NCI-H82 treated with DMSO at 0.1 percent for 48 hours (cell line): Measurements from ENCODE around the gene BMPR1A.

Experiments used
- DNase-seq: peaks from one replicate; lab custom pipeline; 2025; ENCODE audit not compliant: unreplicated experiment; lab: John Stamatoyannopoulos, UW

The BMPR1A gene

DNA sequence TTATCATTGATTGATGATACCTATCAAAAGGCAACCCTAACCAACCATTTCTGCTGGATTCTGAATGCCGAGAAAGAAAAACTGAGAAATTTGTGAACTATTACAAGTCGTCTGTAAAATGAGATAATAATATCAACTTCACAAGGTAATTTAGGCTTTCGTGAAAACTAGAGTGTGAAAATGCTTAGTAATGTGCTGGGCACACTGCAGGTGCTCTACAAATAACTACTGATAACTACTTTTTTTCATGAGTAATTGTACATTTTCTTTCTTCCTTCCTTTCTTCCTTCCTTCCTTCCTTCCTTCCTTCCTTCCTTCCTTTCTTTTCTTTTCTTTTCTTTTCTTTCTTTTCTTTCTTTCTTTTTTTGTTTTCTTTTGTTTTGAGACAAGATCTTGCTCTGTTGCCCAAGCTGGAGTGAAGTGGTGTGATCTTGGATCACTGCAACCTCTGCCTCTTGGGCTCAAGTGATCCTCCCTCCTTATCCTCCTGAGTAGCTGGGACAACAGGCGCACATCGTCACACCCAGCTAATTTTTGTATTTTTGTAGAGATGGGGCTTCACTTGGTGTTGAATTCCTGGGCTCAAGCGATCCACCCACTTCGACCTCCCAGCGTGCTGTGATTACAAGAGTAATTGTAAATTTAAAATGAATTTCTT, 42.9 kb downstream of the BMPR1A start:
- DNase-seq = no peak

DNA sequence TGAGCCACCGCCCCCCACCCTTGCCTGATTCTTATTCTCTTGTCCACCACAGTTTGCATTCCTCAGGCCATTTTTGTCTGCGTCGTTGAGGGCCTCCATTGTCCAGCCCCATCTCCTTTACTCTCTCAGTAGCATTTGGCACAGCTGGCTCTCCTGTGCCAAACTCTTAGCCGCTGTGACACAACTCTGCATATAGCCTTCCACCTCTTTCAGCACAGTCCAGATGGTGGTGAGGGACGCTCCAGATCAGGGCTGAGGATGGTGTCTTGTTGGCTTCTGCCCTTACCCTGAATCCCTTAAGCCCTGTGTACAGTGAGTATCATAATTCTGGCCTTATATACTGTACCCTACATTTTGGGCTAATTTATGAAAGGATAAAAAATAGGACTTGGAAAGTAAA, 45.6 kb downstream of the BMPR1A start:
- DNase-seq = peak; percentile 11

DNA sequence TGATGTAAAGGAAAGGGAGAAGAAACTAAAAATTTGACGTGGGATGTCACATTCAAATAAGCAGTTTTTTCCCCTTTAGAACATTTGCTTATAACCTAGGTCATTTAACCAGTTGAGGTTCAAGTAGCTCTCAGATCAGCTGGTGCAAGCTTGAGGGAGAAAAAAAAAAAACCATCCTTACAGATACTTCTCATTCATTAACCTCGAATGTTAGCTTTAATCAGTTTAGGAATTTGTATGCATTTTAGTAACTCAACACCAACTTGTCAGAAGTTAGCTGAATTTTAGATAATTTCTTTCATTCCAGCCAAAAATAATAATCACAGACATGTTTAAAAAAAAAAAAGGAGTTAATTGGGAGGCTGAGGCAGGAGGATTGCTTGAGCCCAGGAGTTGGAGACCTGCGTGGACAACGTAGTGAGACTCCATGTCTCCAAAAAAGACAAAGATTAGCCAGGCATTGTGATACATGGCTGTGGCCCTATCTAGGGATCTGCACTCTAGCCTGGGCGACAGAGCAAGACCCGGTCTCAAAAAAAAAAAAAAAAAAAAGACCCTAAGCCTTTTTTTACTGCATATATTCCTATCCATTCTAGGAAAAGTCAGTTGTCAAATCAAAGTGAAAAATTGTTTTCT, 46.2 kb downstream of the BMPR1A start:
- DNase-seq = no peak

DNA sequence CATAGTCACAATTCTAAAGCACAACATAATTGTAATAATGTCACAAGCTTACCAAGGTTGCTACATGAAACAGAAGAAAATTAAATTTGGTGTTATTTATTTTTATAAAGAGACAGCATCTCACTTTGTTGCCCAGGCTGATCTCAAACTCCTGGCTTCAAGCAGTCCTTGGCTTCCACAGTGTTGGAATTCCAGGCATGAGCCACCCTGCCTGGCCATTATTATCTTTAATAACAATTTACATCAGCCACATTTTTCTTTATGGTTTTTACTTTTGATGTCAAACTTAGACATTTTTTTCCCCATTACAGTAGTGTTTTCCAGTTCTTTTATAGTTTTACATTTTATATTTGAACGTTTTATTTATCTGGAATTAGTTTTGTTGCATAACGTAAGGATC, 46.7 kb downstream of the BMPR1A start:
- no peak for DNase-seq

DNA sequence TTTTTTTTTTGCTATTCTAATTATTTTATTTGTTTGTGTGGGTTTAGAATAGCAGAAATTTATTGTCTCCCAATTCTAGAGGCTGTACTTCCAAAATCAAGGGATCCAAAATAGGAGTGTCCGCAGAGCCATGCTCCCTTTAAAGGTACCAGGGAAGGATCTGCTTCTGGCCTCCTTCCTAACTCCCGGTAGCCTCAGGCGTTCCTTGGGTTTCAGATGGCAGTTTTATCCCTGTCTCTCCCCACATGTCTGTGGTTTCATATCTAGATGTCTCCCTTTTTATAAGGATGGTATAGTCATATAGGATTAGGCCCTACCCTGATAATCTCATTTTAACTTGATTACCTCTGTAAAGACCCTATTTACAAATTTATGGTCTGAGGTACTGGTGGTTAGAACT, 48.4 kb downstream of the BMPR1A start:
- DNase-seq = peak; percentile 12

DNA sequence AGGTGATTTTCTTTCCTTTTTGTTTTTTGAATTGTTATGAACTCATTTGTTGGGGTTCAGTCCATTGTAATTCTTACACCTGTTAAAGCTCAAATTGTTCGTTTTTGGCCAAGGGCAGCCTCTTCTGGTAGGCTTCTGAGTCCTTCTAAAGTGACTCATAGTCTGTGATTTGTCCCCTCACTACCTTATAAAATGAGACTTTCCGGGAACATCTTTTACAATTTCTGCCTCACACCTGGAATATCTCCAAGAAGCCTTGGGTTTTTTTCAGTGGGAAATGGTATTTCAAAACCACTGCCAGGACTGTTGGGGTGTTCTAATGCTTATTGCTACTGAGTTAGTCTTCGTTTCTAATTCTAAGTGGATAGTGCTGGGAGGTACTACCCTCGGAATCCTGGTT, 56.7 kb downstream of the BMPR1A start:
- DNase-seq = no peak

DNA sequence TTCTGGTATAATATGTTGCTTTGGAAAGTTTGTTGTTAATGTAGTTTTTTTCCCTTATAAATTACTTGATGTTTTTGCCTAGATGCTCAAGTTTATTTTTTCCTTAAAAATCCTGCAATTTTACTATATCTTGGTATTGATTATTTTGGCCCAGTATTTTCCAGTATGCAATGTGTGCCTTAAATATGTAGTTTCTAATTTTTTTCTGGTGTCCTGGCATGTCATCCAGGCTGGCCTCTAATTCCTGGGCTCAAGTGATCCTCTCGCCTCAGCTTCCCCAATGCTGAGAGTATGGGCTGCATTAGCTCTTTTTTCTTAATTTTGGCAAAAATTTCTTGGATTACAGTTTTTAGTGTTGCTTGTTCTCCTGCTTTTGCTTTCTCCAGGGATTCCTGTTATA, 57.6 kb downstream of the BMPR1A start:
- DNase-seq = no peak

DNA sequence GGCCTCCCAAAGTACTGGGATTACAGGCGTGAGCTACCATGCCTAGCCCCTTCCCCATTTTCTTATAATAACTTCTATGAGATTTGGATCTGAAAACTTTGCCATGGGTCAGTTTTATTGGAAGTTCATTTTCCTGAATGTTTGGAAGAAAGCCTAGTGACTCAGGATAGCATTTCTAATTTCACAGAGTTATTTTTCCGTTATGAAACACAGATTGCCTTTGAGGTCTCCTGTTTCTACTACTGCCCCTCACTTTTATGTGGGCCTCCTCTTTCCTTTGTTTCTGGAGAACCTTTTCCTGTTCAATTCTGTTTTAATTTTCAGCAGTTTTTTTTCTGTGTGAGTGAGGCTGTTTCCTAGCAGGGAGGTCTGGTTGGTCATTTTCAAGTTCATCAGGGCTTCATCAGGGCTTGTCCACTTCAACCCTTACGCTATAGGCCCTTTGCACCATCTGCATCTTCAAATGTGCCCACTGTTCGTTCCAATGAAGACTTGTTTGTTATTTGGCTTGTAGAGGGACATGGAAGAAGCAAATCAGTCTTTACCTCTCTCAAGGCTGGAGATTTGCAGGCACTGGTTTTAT, 58.7 kb downstream of the BMPR1A start:
- DNase-seq = no peak

DNA sequence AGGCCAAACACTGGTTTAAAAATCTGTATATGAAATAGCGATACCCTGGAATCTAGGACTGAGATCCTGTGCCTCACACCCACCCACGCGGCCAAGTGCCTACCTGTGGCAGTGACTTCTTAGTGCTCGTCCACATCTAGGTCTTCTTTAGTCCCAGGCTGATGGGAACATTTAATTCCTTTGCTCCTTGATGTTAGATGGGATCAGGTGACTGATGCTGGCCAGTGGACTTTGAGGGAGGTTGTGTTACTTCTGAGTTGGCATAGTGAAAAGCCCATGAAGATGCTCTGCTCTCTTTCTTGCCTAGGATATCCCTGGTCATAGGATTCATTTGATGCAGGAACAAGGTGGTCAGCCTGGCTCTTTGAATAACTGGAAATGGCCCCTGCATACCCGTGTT, 59.2 kb downstream of the BMPR1A start:
- DNase-seq = no peak

DNA sequence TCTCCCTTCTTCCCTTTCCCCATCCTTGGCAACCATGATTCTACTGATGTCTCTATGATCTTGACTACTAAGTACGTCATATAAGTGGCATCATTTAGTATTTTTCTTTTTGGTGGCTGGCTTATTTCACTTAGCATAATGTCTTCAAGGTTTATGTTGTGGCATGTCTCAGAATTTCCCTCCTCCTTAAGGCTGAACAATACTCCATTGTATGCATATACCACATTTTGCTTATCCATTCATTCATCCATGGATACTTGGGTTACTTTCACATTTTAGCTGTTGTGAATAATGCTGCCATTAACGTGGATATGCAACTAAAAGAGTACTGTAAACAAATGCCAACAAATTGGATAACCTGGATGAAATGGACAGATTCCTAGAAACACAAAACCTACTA, 60.8 kb downstream of the BMPR1A start:
- DNase-seq = no peak

DNA sequence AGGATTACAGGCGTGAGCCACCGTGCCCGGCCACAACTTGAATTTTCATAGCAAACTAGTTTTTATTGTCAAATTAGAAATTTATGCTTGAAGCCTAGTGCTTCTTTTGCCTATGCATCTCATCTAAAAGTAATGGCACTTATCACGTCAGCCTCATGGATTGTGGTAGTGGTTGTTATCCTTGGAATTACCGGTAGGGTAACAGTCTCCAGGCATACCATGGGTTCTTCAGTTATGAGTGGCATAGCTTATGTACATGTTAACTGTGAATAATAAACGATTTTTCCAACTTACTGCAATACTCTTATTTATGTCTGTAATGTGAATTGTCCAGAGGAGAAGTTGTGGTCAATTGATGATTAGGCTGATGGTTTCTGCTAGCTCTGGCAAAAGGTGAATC, 63.1 kb downstream of the BMPR1A start:
- DNase-seq = no peak

DNA sequence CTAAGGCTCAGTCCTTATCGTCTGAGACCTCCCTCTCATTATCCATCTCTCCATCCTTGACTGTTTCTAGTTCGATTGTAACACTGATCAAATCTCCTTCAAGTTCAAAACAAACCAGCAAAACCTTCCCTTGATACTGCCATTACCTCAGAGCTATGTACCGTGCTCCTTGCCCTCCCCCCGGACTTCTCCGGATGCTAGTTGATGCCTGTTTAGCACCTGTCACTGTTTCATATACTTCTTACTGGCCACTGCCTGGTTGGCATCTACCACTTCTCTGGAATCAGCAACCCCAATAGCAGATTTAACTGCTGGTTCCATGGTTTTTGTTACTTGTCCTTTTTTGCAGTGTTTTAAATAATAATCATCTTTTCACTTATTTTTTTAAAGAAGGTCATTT, 64.1 kb downstream of the BMPR1A start:
- DNase-seq = no peak

DNA sequence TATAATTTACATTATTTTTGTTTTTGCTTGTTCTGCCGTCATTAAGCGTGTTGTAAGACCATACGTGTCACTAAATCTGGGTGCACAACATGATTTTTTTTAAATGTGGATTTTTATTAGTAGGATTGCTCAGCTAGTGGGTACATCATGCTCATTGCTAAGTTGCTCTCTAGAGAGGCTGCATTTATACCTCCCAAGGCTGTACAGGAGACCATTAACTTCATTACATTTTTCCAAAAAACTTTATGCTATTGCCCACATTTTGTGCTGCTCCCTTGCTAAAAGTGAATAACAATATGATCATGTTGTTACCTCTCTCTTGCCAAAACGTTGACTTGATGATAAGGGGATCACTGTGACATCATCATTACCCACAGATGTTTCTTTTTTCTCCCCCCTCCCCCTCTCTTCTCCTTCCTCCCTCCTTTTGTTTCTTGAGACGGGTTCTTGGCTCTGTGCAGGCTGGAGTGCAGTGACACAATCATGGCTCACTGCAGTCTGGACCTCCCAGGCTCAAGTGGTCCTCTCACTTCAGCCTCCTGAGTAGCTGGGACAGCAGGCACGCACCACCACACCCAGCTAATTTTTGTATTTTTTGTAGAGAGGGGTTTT, 65.1 kb downstream of the BMPR1A start:
- no peak for DNase-seq

DNA sequence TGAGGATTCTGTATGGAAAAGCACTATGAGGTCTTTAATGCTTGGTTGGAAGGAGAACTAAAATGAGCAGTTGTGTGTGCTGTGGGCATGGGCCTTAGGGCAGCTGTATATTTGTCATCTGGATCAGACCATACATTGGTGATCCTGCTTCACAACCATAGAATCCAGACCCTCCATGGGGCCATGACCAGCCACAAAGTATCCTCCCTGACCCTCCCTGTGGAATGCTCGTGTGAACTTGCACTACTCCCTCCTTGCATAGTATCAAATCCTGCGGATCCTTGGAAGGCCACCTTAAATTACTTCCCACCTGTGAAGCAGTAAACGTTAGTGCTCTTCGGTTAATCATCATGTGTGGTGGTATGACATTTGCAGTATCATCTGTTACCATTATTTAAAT, 67.1 kb downstream of the BMPR1A start:
- DNase-seq = no peak

DNA sequence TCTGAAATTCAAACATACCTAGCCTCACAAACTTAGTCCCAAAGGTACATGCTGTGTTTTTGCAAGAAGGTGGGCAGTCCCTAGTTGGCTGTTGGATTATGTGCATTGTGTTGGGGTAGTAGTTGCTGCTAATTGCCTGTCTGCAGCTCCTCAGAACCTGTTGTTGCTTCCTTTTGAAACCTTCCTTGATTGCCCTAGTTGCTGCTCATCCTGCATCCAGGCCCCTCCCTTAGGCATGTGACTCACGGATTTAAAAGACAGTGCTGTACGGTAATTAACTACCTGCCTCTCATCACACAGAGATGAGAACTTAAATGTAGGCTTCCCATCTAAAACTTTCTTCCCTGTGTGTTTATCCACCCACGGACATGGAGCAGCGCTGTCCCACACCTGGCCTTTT, 67.7 kb downstream of the BMPR1A start:
- DNase-seq = no peak

DNA sequence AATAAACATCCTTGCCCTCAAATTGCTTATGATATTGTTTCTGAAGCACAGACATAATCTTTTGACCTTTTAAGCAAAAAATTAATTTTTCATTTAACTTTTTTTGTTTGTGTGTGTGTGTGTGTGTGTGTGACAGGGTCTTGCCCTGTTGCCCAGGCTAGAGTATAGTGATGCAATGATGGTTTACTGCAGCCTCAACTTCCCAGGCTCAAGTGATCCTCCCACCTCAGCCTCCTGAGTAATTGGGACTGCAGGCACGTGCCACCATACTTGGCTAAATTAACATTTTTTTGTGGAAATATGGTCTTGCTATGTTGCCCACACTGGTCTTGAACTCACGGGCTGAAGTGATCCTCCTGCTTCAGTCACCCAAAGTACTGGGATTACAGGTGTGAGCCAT, 68.9 kb downstream of the BMPR1A start:
- no peak for DNase-seq

DNA sequence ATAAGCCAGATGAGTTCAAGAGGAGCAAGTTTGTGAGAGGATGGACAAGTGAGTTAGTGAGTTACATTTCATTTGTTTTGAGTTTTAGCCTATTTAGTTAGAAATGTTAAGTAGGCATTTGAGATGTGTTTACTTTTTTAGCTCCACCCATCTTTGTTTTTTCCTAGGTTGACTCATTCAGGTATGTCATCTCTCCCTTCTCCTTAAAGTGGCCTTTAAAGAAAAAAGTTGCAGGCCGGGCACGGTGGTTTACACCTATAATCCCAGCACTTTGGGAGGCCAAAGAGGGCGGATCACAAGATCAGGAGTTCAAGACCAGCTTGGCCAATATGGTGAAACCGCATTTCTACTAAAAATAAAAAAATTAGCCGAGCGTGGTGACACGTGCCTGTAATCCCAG, 71.2 kb downstream of the BMPR1A start:
- DNase-seq = no peak

DNA sequence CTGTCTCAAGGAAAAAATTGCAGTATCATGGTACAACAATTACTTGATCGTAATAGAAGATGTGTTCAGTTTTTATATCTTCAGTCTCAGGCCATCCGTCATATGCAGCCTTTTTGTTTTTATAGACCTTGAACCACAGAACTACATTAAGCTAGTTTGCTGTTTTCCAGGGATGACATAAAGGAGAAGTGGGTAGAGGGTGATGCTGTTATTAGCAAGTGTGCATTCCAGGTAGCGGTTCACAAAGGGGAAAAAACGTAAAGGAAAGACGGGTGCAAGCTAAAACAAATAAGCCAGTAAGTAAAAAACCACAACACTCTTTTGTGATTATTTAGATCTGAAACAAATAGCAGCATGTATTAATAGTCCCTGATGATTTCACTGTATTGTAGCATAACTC, 71.7 kb downstream of the BMPR1A start:
- no peak for DNase-seq

DNA sequence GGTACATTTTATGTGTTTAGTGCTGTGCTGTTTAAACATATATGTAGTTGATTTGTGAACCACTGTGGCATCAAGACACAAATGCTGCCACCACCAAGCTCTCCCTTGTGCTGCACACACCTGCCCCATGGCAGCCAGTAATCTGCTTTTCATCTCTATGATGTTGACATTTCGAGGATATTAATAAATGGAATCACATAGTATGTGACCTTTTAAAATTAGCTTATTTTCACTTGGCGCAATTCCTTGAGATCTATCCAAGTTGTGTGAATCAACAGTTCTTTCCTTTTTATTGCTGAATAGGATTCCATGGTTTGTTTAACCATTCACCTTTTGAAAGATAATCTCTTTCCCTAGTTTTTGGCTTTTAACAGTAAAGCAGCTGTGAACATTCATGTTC, 73.1 kb downstream of the BMPR1A start:
- no peak for DNase-seq

DNA sequence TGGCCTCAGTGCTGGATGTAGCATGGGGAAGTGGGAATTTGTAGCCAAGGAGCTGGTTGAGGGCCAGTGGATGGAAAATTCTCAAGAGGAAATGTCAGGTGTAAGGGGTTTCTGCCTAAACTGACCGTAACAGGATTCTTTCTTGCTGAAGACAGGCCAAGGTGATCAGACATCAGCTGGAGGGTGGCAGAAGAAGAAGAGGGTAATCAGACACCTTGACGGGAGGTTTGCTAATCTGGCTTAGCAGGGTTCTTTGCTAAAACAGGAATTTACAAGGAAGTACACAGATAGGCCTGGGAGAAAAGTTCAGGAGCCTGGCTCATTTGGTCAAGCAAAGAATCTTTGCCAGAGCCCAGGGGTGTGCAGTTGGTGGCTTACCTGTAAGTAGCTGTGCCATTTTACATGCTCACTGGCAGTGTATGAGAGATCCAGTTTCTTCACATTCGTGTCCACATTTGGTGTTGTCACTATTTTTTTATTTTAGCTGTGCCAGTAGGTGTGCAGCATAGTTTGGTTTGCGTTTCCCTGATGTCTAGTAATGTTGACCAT, 73.7 kb downstream of the BMPR1A start:
- no peak for DNase-seq

DNA sequence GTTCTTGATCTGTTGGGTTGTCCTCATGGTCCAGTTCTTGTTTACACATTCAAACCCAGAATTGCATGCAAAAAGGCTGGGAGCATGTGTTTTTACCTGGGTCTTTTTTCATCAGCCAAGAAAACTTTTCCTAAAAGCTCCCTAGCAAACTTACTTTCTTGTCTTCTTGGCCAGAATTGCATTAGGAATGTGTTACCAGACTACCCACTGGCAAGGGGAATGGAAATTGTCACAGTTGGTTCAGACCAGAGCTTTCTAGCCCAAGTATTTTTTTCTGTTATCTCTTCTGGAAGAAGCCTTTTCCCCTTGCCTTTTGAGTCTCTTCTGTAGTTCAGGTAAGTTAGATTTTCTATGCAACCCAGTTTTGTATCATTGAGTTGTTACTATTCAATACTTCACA, 77.5 kb downstream of the BMPR1A start:
- DNase-seq = no peak

DNA sequence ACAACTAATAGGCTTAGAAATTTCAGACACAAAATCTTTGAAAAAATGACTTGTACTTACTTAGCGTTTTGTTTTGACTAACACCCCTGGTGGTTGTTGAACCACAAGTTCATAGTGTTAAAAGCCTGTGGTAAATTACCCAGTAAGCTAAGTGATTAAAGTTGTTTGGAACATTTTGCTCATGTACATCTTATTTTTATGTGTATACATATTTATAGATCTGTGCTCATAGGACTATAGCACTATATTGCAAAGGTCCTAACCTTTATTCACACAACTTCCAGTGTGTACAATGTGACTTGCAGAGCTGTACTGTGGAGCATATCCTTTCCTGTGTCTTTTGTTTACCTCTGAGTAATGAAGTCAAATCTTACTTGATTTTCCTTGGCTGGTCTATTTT, 79.6 kb downstream of the BMPR1A start:
- DNase-seq = no peak
